HG03196 (cell line): Measurements from ENCODE around the gene TACC2.
A peak's percentile ranks its signal among the peaks of the same experiment; 100 is the strongest.

Experiments
- ATAC-seq: cut with Tn5 transposase; IDR thresholded peaks from one replicate; pipeline ENCODE4 v1.9.1; 2021; ENCODE audit not compliant: unreplicated experiment

TACC2 gene

GRCh38 chr10:122261584-122261983, 272.6 kb downstream of the TACC2 start:
- ATAC-seq = no peak

GRCh38 chr10:122263971-122264370, 275.0 kb downstream of the TACC2 start:
- ATAC-seq = no peak

GRCh38 chr10:122264436-122264835, 275.5 kb downstream of the TACC2 start:
- ATAC-seq = no peak

GRCh38 chr10:122264931-122265330, 276.0 kb downstream of the TACC2 start:
- no peak for ATAC-seq

- no peak for ATAC-seq
These were observed 276.9 kb downstream of the TACC2 start for GRCh38 chr10:122265896-122266295.

- peak; percentile 74 for ATAC-seq
These were observed 279.1 kb downstream of the TACC2 start for GRCh38 chr10:122267849-122268737.

- ATAC-seq = no peak
These were observed 280.2 kb downstream of the TACC2 start for GRCh38 chr10:122269059-122269687.

GRCh38 chr10:122271076-122271475, 282.1 kb downstream of the TACC2 start, which contains the start of gene BTBD16:
BTBD16 (plus strand) TSS chr10:122271296; CDS start chr10:122275082, 3,786 bp downstream.
- ATAC-seq = no peak

- ATAC-seq = no peak
These were observed 285.1 kb downstream of the TACC2 start for GRCh38 chr10:122273966-122274545.

- no peak for ATAC-seq
These were observed 287.7 kb downstream of the TACC2 start for GRCh38 chr10:122276611-122277208.

GRCh38 chr10:122277526-122278136, 288.7 kb downstream of the TACC2 start:
- no peak for ATAC-seq

- no peak for ATAC-seq
These were observed 290.8 kb downstream of the TACC2 start for GRCh38 chr10:122279725-122280141.

GRCh38 chr10:122280156-122280555, 291.2 kb downstream of the TACC2 start:
- no peak for ATAC-seq

- no peak for ATAC-seq
These were observed 292.2 kb downstream of the TACC2 start for GRCh38 chr10:122281018-122281626.

- no peak for ATAC-seq
These were observed 292.8 kb downstream of the TACC2 start for GRCh38 chr10:122281751-122282150.

GRCh38 chr10:122282253-122282671, 293.3 kb downstream of the TACC2 start:
- ATAC-seq = no peak

GRCh38 chr10:122282909-122283308, 293.9 kb downstream of the TACC2 start:
- no peak for ATAC-seq

GRCh38 chr10:122285506-122286444, 296.8 kb downstream of the TACC2 start:
- no peak for ATAC-seq

- no peak for ATAC-seq
These were observed 297.9 kb downstream of the TACC2 start for GRCh38 chr10:122286867-122287266.
